Endometrium (tissue), 2 donors: ENCODE measurements around the gene NIPA2.
A peak's percentile ranks its signal among the peaks of the same experiment; 100 is the strongest.

Experiments used
- FAIRE-seq: peaks from 2 replicates; lab custom pipeline; 2012; peaks lifted over from hg19 to GRCh38; lab: Jason Lieb, UNC
- donor health status: control.
- donor health status: control.

Gene NIPA2

GRCh38 chr15:22839046-22839695 is 705 bp downstream of the NIPA2 start:
- no peak for FAIRE-seq

DNA sequence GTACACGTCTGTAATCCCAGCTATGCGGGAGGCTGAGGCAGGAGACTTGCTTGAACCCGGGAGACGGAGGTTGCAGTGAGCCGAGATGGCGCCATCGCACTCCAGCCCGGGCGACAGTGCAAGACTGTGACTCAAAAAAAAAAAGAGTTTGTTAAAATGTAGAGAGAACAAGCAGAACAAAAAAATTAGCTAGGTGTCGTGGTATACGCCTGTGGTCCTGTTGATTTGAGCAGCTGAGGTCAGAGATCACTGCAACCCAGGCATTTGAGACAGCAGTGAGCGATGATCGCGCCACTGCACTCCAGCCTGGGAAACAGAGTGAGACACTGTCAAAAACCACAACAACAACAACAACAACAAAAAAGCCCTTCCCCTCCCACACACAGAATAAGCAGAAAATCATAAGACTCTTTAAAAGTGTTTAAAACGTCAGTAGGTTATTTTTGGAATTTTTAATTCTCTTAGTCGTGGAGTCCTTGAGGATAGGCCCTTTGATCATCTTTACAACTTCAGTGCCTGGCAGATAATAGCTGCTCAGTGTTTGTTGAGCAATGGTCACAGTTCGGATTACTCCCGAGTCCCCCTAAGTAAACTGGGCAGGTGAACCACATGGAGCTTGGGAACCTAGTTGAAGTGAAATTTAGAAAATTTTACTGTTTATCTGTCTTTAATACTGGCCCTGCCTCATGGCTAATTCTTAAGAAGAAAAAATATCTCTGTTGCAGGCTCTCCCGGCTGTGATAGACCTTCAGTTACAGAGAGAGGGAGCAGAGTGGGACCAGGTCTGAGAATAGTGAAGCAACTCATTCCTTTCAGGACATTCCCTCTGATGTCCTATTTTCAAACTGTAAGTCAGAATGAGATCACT is 6.2 kb downstream of the NIPA2 start:
- FAIRE-seq, result no peak

DNA sequence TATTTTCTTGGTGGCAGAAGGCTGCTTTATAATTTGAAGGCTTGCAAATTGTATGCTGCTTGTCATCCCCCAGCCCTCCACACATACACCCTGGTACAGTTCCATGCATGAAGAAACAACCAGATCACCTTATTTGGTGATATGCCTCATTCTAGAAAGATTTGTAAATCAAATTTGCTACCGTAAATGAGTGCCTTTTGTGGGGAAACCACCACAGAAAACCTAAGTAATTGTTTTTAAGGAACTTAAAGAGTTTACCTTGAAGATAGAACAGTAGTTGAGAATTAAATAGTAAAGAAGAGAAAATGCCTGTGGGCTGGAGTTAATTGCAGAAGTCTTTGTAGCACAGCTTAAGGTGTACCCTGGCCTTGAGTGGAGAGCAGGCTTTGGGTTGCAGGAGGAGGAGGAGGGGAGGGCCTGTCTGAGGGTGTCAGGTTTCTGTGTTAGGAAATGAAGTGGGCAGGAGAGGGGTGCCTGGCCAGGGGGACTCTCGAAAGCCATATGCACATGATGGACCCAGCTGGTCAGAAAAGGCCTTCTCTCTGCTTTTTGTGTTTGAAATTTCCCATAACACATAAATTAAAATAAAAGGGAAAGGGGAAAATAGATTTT is 6.9 kb downstream of the NIPA2 start:
- FAIRE-seq, result no peak

- FAIRE-seq, result no peak
Measured at GRCh38 chr15:22846073-22846472, 7.6 kb downstream of the NIPA2 start.

DNA sequence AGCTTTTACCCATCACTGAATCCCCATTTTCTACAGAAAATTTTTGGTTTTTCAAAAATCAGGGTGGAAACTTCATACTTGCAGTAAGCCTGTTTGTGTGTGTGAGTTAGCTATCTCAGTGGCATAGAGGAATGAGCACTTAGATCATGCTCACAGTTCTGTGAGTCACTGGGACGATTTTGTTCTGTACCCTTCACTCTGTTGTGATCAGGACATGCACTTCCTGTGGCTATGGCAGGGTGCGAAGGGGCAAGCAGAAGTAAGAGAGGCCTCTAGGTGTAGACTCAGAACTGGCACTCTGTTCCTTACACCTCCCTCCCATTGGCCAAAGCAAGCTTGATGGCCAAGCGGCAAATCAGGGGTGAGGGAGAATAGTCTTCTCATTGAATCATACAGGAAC is 11.6 kb downstream of the NIPA2 start:
- FAIRE-seq, result no peak

DNA sequence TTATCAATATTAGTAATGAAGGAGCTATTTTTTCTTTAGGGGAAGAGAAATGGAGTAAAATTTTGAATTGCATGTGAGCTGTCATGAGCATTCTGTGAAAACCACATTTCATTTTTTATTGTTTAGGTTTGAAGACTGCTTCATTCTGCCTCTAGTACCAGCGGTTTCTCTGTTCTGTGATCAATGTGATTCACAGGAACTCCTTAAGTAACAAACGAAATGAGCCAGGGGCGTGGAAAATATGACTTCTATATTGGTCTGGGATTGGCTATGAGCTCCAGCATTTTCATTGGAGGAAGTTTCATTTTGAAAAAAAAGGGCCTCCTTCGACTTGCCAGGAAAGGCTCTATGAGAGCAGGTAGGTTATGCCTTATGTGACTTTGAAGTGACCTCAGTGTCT is 13.0 kb downstream of the NIPA2 start:
- no peak for FAIRE-seq

DNA sequence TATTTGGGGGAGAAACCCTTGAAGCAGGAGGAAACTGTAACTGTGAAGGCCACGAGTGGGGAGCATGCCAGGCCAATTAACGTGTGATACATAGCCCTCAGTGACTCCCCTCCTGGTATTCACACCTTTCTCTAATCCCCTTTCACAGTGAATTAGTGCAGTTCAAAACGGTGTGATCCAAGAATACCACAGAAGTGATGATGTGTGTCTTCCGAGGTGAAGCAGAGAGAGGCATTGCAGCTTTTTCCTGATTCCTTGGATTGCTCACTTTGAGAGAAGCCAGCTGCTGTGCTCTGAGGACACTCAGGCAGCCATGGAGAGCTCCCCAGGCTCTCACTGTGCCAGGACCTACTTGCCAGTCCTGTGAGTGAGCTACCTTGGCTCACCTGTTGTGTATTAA is 17.3 kb downstream of the NIPA2 start:
- no peak for FAIRE-seq

DNA sequence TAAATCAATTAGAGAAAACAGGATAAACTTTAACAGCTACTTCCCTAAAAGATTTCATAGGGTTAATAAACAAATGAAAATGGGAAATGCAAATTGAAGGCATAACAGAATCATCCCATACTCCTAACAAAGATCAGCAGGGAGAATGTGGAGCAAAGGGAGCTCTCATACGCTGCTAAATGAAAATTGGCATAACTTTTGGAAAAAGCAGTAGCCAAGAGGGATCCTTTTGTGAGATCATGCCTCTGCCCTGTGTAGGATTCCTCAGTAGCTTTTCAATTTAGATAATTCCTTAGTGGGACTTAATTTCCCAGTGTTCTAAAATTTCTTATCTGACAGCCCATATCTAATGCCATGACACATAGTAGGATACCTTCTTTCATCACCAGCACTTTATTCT is 18.2 kb downstream of the NIPA2 start:
- no peak for FAIRE-seq

DNA sequence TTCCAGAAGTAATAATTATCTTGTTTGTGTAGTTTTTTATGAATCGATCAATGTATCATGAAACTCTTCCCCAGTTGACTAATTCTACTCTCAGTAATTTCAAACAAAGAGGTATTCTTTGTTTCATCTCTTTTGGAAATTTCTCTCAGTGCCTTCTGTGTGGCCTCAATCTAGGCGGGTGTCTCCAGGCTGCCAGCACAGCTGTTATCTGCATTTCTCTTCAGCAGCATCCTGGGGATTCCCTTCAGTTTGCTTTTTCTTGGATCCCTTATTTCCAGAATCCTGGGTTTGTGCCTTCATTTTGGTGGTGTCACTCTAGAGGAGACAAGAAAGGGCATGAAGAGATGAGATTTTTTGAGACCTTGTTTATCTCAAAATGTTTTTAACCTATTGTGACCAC is 22.7 kb downstream of the NIPA2 start:
- FAIRE-seq, result no peak

GRCh38 chr15:22863356-22863755 is 24.9 kb downstream of the NIPA2 start:
- no peak for FAIRE-seq

DNA sequence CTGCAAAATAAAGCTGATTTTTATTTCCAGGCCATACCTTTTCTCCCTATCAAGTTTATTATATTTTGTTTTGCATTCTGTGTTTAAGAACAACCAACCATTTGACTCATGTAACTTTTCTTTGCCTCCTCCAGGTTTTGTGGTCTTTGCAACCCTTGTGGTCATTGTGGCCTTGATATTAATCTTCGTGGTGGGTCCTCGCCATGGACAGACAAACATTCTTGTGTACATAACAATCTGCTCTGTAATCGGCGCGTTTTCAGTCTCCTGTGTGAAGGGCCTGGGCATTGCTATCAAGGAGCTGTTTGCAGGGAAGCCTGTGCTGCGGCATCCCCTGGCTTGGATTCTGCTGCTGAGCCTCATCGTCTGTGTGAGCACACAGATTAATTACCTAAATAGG is 27.6 kb downstream of the NIPA2 start:
- FAIRE-seq, result peak; percentile 88

DNA sequence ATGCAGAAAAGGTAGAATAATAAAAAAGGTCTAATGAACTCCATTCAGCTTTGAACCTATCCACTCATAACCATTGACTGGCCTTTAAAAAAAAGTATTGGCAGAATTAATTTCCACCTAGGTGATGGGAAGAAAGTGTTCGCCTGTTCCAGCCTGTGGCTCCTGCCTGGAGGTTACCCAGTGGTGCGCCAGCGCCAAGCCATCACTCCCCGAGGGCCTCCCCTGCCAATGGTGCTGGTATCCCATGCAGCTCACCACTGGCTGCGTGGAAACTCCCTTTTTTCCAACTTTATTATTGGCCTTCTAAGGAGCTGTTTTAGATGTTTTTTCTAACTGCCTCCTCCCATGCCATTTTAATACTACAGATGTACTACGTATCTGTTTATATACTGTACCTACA is 29.4 kb downstream of the NIPA2 start:
- FAIRE-seq, result no peak

DNA sequence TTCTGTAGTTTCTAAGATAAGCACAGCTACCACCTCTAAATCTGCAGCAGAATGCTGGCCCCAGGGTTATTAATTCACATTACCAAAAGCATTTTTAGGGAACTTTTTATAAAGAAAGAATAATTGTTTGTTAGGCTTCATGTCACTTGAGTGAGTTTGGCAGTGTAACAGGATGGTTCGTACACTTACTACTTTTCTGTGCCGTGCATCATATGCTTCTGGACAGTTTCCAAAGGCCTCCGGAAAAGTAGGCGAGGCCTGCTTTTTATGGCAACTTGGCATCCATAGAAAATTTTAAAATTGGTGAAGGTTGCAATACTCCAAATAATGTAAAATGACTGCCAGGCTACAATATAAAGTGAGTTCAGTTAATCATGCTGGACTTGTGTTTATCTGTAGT is 30.0 kb downstream of the NIPA2 start:
- no peak for FAIRE-seq

- FAIRE-seq, result no peak
Measured at GRCh38 chr15:22868928-22869327, 30.5 kb downstream of the NIPA2 start.

DNA sequence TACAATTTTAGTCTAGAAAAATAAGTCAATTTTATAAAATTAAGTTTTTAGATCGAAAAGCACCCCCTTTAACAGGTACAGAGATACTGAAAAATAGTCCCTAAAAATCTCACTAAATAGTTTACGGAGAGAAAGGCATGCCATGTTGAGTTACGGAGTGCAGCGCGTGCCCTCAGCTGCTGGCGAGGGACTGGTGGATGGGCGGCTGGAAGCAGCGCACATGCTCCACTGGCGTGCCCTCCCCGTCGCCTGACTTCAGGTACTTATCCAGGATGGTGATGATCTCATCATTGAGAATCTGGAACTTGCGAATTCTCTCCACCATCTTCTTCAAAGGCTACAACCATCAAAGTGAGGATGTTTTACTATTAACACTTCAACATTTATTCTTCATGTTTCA is 31.4 kb downstream of the NIPA2 start:
- FAIRE-seq, result no peak

DNA sequence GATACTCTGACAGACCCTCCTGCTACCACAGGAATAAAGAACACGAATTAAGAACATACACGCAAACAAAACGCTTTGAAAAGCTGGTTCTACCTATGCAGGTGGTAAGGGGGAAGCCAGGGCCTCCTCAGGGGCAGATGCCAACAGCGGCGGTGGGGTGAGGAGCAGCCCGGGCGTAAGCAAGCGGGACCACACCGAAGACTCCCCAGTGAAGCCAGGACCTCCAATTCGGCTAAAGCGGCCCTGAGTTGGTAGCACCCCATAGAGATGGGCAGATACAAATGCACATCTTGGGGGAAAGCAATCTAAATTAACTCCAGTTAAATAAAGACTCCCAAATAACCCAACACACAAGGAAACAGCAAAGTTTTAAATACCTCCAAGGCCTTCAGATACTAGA is 32.4 kb downstream of the NIPA2 start:
- no peak for FAIRE-seq

DNA sequence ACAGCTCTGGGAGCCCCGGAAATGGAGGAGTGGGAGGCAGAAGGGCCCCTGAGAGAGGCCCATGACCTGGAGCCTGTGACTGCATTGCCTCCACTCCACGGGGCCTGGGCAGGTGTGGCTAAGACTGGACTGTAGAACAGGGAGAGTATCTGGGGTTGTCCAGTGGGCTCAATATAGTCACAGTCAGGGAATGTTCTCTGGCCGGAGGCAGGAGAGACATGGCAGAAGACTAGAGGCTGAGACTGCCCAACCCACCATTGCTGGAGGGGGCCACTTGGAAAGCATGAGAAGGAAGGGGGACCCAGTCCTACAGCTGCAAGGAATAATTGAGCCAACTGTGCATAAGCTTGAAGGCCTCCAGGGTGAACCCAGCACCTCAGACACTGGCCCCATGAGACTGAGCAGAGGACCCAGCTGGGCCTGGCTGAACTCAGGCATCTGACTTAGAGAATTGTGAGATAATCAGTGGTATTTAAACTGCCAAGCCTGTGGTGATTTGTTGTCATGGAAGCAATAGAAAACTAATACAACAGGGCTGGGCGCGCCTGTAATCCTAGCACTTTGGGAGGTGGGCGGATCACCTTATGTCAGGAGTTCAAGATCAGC is 33.1 kb downstream of the NIPA2 start:
- FAIRE-seq, result no peak

- no peak for FAIRE-seq
Measured at GRCh38 chr15:22872936-22873701, 34.7 kb downstream of the NIPA2 start.

- no peak for FAIRE-seq
Measured at GRCh38 chr15:22873841-22874240, 35.4 kb downstream of the NIPA2 start.

- no peak for FAIRE-seq
Measured at GRCh38 chr15:22874256-22874655, 35.8 kb downstream of the NIPA2 start.

GRCh38 chr15:22874966-22875365 is 36.5 kb downstream of the NIPA2 start:
- FAIRE-seq, result no peak

DNA sequence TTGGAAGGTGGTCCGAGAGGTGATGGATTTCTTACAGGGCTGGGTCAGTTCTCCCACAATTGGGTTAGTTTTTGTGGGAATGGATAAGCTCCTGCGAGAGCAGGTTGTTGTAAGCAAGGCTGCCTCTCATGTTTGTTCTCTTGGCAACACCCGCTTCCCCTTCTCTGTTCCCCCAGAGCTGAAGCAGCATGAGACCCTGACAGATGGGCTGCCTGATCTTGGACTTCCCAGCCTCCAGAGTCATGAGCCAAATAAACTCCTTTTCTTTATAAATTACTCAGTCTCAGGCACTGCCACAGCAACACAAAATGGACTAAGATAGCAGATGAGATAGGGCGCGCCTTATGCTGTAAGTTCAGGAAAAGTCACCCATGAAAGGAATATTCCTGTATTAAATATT is 38.7 kb downstream of the NIPA2 start:
- no peak for FAIRE-seq
